ENCODE data around the gene ZCCHC24.

The ZCCHC24 gene

DNA sequence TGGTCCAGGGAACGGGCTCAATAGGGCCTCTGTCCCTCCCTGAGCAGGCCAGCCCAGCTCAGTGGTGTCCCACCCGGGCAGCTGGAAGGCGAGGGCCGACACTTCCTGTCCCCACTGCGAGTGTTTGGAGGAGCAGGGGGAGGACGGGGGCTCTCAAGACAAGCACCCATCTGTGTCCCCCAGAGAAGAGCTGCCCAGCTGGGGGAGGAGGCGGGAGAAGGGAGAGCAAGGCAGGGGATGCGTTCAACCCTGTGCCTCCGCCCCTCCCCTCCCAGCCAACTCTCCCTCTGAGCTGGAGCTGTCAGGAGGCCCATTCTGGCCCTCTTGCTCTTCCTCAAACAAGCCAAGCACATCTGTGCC is 35.7 kb downstream of the ZCCHC24 start:
- no peak for DNase-seq

DNA sequence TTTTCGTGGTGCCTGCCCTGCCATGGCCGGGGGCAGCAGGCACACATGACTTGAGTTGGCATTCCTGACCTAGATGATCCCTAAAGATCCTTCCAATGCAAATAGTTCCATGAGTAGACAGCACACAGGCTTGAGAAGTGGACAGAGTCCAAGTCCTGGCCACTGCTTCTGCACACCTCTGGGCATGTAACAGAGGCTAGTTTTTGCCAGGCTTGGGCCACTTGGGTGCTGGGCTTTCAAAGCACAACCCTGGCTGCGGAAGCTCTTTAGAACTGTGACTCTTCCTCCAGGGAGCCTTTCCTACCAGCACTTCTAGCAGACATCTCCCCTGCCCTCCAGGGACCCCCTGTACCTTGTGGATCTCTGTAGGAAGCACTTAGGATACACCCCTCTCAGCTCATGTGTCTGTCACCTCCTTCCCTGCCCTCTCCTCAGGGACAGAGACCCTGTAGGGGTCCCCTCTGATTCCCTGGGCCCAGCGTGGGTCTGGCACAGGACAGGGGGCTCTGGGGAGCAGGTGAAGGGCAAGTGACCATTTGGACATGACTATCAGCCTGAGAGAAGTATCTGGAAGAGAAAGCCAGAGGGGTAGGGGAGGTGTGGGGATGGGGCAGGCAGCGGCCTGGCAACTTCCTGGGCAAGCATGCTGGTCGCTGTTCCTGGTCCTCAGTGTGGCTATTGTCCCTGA is 36.2 kb downstream of the ZCCHC24 start:
- no peak for DNase-seq

DNA sequence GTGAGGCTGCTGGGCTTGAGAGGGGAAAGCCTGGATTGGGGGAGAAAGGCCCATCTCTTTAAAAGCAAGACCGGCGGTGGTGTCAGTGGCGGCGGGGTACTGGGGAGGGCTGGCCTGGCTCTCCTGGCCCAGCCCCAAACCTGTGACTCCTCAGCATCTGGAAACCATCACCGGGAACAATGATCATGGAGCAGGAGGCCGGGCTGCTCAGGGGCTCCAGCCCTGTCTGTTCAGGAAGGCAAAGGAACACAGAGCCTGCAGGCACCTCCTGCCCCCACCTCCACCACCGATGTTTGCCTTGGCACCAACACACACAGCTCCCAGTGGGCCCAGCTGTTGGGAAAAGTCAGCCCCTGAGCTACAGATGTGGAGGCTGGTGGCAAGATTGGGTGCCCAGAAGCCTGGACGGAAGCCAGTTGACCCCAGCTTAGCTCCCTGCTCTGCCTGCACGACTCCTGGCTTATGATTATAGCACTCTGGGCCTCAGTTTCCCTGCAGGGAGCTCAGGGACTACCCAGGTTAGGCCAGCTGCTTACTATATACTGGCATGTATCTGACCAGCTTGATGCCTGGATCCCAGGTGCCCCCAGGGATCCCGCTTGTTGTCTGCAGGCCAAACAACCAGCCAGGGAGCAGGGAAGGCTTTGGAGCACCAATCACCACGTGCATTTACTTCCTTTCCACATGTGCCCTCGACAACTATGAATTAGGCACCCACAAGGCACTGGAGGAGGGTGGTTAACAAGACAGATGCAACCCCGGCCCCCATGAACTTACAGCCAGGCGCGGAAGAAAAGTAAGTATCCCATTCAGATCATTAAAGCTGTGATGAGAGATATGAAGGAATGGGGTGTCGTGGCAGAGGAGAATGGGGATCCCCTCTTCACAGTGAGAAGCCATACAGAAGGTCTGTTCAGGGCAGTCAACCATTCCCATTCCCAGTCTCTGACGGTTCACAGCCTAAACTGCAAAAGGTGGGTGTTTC is 37.3 kb downstream of the ZCCHC24 start:
- no peak for DNase-seq

DNA sequence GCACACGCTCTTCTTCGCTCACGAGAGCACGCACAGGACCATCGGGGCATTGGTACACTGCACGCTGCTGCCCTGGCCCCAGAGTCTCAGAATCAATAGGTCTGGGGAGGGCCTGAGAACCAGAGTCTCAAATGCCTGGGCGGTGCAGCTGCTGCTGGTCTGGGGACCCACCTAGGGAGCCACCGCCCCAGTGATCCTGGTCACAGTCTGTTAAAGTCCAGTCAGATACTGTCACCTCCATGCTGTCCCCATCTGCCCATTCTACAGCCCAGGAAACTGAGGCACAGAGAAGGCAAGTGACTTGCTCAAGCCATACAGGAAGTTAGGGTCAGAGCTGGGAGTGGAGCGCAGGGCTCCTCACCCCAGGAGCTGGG is 38.0 kb downstream of the ZCCHC24 start:
- no peak for DNase-seq

DNA sequence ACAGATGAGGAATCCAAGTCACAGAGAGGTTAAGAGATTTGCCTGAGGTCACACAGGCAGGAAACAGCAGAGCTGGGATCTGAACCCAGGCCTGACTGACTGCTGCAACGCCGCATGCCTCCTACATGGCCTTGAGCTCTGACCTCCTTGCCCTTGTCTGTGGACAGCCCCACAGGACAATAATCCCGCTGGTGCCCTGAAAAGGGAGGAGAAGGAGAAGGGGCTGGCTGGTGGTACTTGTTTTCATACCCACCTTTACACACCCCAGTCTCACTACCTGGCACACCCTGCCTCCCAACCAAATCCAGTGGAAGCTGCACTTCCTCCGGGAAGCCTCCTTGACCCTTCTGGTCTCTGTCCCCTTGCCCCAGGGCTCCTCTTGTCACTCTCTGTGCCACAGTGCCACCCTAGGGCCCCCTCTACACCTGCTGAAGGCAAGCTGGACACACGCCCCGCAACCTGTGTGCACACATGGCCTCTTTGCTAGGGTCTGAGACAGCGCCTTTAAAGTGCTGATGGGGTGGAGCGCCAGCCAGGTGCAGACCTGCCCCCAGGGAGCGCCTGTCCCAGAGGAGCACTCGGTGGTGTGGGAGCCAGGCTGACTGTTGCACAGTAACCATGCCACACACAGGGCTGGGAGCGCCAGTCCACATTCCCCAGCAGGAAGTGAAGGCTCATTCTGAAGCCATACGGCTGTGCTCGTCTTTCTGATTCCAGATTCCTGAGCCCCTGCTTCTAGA is 38.6 kb downstream of the ZCCHC24 start:
- DNase-seq = no peak

DNA sequence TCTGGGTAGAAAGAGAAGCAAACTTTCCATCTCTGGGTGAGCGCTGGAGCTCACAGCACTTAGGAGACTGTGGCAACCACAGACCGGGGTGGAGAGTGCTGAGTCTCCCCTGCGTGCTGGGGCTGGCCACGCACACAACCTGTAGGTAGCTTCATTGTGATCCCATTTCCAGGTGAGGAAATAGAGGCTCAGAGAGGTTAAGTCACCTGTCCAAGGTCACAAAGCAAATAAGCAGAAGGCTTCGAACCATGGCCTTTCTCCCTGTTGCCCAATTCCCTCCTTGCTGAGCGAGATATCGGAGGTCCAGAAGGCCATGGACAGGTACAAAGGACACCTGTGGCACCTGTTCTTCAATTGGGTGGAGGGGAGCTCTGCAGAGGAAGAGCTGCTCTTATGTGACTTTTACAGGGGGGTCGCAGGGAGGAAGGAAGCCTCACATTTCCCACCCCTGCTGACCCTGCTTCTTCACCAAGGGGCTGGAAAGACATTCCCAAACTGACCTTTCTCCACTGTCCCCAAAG is 39.4 kb downstream of the ZCCHC24 start:
- no peak for DNase-seq

DNA sequence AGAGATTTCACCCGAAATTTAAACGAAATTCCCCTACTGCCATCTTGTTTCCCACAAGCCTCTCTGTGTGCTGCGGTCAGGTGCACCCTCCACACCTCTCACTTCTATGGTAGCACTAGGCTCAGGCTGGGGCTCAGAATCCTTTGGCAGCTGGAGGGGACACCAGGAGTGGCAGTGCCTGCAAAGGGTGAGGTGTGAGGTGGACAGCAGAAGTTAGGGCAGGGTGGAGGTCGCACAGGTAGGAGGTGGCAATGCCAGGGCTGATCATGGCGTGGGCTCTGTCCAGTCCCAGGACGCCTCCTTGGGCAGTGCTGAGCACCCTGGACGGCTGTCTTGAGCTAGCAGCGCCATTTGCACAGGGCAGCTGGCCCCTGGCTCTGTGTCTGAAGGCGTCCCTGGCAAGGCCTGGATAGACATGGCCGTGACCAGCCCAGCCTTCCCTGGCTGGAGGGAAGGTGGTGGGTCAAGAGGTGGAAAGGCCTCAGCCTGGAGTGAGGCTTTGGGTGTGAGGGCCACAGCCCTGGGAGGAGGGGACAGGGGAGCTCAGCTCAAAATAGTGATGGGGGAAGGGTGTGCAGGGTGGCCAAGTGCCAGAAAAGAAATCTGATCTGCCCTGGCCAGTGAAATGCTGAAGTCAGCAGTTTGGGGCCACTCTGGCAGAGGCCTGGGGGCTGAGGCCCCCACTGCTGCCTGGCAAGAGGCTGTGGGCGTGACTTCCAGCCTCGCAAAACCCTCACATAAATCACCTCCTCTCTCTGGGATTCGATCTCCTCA is 40.0 kb downstream of the ZCCHC24 start:
- no peak for DNase-seq

DNA sequence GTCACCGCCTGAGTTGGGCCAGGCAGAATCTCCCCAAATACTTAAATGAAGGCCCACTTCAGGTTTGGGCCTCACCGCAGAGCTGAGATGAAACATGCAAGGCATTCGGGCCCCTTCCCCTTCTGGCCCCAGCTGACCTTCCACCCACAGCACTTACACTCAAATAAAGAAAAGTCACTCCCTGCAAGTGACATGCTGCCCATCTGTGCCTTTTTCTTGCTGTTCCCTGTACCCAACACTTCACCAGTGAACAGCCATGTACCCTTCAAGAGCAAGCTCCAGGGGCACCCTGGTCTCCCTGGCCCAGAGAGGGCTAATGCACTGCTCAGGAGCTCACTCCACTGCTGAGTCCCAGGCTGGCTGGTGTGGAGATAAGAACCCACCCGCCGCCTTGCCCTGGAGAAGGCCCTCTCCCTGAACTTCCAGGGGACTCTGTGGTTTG is 40.7 kb downstream of the ZCCHC24 start:
- DNase-seq = no peak

DNA sequence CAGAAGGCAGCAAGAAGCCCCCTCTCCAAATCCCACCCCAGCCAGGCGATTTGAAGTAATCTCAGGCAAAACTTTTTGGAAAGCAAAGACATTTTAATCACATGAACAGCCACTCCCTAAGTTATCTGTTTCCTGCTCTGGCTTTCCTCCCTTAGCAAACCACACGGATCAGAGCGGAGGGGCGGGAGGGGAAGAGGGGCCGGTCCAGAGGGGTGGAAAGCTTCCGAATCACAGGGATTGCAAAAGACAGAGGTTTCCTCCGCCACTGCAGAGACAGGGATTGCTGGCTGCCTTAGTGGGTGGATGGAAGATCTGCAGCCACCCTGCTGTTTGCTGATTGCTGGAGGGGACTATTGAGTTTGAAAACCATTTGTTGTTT is 41.2 kb downstream of the ZCCHC24 start:
- DNase-seq = no peak

DNA sequence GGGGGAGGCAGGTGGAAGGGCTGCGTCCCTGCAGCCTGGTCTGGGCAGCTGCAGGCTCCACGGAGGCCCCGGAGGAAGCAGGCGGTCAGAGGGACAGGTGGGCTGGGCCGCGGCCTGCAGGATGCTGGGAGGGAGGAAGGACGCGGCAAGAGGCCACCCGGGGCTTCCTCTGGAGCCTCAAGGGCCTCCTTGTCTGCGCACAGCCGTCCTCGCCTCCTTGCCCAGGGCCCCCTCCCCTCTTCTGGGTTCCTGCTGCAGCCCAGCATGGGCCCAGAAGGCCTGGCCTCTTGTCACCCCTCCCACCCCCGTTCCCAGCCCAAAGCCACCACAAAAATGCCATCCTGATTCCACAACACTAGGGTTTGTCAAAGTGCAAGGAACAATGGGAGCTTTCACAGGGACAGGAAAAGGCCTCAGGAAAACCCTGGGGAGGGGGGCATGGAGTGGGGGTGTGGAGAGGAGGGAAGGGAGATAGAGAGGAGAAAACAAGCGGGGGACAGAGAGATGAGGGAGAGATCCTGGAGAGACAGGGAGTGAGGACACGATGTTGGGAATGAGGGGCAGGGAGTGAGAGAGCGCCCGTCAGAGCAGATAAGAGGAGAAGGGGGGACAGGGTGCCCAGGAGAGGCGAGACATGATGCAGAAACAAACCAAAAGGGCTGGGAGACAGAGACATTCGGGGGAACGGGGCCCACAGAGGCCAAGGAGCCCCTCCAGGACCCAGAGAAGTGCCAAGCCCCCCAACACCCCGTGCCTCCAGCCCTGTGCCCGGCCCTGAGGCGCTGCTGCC is 41.8 kb downstream of the ZCCHC24 start:
- DNase-seq = no peak

DNA sequence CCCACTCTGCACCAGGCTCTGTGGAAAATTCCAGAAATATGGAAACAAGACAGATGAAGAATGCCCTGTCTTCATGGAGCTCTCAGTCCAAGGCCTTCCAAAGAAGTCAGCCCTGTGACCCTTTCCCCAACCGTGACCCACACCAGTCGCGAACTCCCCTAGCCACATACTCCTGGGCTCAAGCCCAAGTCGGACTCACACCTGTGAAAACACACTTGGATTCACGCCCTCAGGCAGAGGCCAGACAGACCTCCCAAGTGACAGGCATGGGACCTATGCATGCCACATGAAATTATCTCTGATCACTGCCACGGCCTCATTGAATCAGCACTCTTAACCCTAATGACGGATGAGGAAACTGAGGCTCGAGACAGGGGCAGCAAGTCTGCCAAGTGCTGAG is 42.5 kb downstream of the ZCCHC24 start:
- DNase-seq = no peak

DNA sequence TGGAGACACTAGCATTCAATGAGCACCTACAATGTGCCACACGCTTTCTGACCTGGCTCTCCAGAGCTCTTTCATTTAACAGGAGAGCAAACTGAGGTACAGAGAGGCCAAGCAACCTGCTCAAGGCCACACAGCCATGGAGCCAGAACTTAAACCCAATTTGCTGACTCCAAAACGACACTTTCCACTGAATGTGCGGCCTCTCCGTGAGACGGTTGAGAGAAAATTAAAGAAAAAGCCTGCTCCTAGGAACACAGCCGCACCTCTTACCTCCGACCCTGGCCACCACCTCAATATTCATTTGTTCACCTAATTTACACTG is 42.8 kb downstream of the ZCCHC24 start:
- DNase-seq = no peak

DNA sequence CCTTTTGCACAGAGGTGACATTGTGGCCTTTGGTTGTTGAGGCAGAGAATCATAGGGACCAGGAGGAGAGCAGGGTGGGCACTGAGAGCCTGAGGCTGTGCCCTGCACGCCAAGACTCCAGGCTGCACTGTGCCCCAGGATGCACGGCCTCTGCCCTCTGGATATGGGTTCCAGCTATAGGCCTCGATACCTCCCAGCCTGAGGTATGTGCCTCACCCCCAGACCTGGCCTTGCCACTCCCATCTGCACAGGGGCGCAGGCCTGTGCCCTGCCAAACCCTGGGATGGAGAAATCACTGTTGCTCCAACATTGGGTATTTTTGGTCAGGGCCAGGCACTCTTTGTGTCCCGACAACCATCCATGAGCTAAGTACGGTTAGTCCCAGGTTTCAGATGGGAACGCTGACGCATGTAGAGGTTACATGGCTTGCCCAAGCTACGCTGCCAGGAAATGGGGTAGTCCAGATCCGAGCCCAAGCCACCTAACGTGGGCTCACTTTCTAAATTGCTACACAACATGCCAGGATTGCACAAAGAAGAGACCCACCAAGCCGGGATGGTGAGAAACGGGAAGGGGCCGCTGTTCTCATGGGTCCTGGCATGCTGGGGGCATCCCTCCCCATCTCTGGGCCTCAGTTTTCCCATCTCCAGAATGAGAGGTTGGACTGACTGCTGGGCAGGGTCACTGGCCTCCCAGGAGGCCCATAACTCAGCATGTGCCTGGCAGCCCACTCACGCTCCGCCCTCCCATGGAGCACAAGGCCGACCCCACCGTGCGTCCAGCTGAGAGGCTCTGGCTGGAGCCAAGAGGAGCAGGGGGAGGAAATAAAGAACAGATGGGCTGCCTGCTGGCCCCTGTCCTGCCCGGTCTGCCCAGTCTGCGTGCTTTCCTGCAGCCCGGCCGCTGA is 44.2 kb downstream of the ZCCHC24 start:
- DNase-seq = no peak

DNA sequence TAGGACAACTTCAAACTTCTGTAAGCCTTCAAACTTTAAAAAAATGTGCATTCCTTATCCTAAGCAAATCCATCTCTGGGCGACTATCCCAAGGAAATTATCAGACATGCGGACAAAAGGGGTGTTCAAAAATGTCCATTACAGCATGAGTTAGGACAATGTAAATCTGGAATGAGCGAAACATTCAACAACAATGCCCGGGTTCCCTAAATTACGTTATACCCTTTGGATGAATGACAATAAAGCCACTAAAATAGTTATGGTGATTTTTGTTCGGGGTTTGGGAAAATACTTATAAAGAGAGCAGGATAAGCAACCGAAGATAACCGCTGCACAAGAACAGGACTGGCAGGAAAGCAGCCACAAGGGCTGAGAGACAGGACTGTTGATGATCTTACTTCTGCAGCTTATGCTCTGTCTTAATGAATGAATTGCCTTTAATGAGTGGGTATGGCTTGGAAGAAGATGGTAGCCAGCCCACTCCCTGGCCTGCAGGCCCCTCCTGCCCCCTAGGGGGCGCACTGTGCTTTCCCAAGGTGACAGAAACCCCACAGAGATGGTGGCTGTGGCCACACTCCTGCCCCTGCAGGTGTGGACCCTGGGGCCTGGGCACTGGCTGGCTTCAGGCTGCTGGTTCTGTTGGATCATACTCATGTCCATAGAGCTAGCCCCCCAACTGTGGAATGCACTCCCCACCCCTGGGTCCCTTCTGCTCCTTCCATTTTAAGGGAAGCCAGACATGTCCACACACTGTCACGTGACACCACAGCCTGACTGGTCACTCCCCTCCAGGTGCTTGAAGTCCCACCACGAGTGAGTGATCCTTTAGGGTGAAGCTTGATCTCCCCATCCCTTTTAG is 45.0 kb downstream of the ZCCHC24 start:
- DNase-seq = no peak

DNA sequence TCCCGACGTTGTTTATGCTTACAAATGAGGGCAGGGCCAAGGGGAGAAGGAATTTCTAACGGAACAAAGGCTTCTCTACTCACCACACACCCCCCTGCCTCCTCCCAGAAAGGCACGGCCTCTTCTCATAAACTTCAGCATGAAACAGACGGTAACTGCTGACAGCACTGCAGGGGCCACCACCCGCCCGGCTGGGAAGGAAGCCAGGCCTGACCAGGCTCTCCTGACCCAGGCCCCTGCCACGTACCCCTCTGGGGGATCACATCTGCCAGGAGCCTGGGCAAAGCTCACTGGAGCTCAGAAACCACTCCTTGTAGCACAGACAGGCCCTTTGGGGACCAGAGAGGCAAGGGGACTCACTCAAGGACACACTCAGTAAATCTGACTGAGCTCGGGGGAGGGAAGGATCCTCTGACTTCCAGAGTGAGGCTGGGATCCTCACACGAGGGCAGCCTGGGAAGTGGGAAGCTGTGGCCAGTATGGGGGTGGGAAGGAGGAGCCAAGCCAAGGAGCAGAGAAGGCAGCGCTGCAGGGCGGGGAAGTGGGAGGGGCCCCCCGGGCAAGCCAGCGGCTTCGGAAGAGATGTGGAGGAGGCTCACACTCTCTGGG is 46.1 kb downstream of the ZCCHC24 start:
- DNase-seq = no peak

DNA sequence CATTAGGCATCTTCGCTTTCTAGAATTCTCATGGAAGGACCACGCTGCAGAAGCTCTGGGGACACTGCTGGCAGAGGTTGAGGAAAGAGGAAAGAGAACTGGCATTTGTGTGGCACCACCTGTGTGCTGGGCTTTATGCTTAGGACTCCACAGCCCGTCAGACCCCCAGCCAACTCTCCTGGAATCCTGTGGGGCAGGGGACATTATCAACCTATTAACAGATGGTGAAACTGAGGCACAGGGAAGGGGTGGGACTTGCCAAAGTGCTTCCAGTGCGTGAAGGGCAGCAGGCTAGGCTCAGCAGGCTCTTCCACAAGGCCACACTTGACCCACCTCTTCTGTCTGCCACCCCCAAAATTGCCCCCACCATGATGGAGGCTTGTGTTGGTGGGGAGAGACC is 46.8 kb downstream of the ZCCHC24 start:
- no peak for DNase-seq

DNA sequence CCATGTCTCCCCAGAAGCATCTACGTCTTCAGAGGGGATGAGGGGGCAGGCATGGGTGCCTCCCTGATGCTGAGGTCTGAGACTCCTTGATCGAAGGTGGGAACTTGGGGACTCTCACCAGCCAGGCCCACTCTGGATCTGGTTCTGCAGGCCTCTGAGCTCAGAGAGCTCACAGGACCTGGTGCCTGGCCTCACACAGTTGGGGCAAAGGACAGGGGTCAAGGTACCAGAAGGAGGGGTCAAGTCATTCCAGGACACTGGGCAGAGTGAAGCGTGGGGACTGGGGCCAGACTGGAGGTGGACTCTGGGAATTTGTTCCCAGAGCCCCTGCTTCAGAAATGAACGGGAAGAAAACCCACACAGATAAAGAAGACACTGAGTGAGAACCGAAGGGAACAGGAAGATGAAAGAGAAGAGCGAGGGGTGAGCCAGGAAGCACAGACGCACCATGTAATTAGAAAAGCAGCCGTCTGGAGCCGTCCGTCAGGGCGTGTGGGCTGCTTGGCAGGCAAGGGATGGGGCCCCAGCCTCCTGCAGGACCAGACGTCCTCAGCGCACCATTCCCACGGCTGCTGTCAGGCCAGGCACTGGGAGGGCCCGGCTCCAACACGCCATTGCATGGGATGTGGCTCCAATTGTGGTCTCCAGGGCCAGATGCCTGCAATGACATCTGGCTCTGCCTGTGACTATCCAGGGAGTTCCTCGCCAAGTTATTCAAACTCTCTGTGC is 47.7 kb downstream of the ZCCHC24 start:
- no peak for DNase-seq

DNA sequence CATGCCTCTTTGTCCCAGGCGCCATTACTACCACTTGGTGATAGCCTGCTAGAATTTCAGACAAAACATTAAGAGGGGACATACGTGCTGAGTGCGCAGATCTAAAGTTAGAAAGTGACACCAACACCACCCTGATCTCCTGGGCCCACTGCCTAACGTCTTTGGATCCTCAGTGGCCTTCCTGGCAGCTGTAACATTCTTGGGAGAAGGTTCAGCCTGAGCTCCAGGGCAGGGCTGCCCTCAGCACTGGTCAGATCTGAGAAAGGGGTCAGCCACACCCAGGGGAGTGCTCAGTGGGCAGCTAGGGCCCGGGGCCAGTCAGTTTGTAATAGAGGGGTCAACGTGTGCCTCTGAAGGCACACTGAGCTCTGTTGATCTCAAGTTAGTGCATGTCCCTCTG is 48.4 kb downstream of the ZCCHC24 start:
- no peak for DNase-seq

DNA sequence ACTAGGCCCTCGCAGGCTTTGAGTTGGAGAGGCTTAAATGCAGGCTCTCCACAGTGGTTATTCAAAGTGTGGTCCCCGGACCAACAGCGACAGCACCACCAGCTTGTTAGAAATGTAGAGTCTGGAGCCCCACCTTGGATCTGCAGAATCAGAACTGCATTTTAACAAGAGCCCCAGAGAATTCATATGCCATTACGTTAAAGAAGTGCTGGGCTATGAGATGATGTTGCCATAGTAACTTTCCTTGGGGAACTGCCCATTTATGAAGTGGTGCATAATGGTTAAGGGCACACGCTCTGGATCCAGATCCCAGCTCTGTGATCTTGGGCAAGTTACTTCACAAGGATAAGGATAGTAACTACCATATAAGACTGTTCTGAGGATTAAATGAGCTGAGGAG is 48.9 kb downstream of the ZCCHC24 start:
- DNase-seq = no peak

Data from SHP77 treated with DMSO at 0.1 percent for 48 hours (cell line).